Stromal cell of bone marrow (primary cell): ENCODE data around the gene EVC.

ENCODE experiments used
- DNase-seq: peaks from one replicate; pipeline ENCODE4 v3.0.0-alpha.2; 2012; ENCODE audit warnings: low read depth

The EVC gene

GRCh38 chr4:5755161-5755560, 44.2 kb downstream of the EVC start:
- no peak for DNase-seq

- no peak for DNase-seq
Measured at GRCh38 chr4:5755679-5756078, 44.7 kb downstream of the EVC start.

GRCh38 chr4:5756271-5756670, 45.3 kb downstream of the EVC start:
- DNase-seq: no peak

- no peak for DNase-seq
Measured at GRCh38 chr4:5757091-5757490, 46.1 kb downstream of the EVC start.

- no peak for DNase-seq
Measured at GRCh38 chr4:5757536-5757935, 46.5 kb downstream of the EVC start.

GRCh38 chr4:5757954-5758353, 47.0 kb downstream of the EVC start:
- DNase-seq: no peak

- peak; percentile 67 for DNase-seq
Measured at GRCh38 chr4:5758741-5759140, 47.7 kb downstream of the EVC start.

- DNase-seq: no peak
Measured at GRCh38 chr4:5759236-5760075, 48.5 kb downstream of the EVC start.

GRCh38 chr4:5760246-5760645, 49.2 kb downstream of the EVC start:
- no peak for DNase-seq

- no peak for DNase-seq
Measured at GRCh38 chr4:5760936-5761480, 50.0 kb downstream of the EVC start.

GRCh38 chr4:5770051-5770450, 59.0 kb downstream of the EVC start:
- DNase-seq: no peak

GRCh38 chr4:5772528-5773270, 61.7 kb downstream of the EVC start:
- no peak for DNase-seq

- DNase-seq: peak; percentile 50
Measured at GRCh38 chr4:5773271-5773555, 62.2 kb downstream of the EVC start.

- DNase-seq: no peak
Measured at GRCh38 chr4:5774416-5775036, 63.5 kb downstream of the EVC start.

- no peak for DNase-seq
Measured at GRCh38 chr4:5776510-5776909, 65.5 kb downstream of the EVC start.

GRCh38 chr4:5780831-5781480, 70.0 kb downstream of the EVC start:
- no peak for DNase-seq

GRCh38 chr4:5781691-5782090, 70.7 kb downstream of the EVC start:
- DNase-seq: no peak

GRCh38 chr4:5782829-5783476, 72.0 kb downstream of the EVC start:
- no peak for DNase-seq

GRCh38 chr4:5783486-5783885, 72.5 kb downstream of the EVC start:
- no peak for DNase-seq

- no peak for DNase-seq
Measured at GRCh38 chr4:5784021-5784420, 73.0 kb downstream of the EVC start.

- DNase-seq: no peak
Measured at GRCh38 chr4:5784960-5785611, 74.1 kb downstream of the EVC start.
